Activated CD4-positive, alpha-beta T cell treated with anti-CD3 and anti-CD28 coated beads, Interleukin-10, Interleukin-2, amounts not matched to agents 100 ng/mL and 50 ng/mL, durations not matched to agents 16 hours and 8 hours (primary cell): ENCODE measurements around the gene SPOCK1.
"Not testable (repeated sequence)": the region's sequence is repeated elsewhere in the genome, so short reads cannot be mapped to it uniquely, and the experiment has no call there.

Source experiments
- DNase-seq: peaks from one replicate; pipeline ENCODE4 v3.0.0-alpha.2; 2020

SPOCK1 gene

DNA sequence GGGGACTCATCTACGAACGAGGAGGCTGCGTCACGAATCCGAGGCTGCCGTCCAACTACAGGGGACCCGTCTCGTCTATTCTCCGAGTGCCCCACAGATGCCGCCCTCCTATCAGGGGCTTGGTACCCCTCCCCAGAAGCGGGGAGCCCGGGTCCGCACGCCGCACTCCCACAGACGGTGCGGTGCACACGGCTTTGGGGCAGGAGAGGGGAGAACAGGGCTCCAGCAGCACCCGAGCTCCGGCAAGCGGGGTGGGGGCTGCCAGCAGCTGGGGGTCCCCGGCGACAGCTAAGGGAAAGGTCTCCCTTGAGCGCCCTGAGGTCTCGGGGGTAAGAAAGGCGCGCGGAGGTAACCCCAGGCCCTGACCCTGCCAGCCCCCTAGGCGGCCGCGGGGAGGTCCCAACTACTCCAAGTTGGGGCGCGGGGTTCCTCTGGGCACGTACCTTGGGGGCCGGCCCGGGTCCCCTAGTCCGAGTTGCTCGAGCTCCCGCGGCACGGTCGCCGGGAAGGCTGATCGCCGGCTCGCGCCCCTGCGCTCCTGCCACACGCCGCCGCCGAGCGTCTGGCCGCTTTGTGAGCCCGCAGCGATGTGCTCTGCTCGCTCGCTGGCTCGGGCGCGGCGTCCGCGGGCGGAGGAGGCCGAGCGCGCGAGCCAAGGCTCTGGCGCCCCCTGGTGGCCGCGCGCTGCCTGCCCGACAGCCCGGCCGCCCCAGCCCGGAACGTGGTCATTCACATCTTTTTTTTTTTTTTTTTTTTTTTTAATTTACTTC is at the start of gene SPOCK1:
TSS of gene SPOCK1 (minus strand) at position 591 of the 770 bp plus-strand sequence.
- DNase-seq: peak; percentile 66

DNA sequence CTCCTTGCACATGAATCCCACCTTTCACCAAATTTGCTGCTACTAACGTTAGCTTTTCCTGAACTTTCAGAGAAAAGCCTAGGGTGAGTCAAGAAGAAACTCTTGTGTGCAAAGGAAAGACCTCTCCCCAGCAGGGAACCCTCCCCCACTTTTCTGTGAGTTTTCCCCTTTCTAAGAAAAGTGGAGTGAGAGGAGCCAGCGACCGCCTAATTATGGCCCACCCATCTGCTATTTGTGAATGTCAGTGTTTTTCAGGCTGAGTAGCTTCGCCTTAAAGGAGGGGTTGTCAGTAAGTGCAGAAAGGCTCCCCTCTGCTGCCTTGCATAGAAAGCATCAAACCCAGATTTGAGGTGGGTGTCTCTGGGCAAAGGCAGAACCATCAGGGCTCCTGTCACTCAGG is 46.8 kb upstream of the SPOCK1 start:
- no peak for DNase-seq

DNA sequence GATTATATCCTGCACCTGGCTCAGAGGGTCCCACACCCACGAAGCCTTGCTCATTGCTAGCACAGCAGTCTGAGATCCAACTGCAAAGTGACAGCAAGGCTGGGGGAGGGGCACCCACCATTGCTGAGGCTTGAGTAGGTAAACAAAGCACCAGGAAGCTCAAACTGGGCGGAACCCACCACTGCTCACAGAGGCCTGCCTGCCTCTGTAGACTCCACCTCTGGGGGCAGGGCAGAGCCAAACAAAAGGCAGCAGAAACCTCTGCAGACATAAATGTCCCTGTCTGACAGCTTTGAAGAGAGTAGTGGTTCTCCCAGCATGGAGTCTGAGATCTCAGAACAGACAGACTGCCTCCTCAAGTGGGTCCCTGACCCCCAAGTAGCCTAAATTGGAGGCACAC is 36.3 kb upstream of the SPOCK1 start:
- DNase-seq: not testable (repeated sequence)

DNA sequence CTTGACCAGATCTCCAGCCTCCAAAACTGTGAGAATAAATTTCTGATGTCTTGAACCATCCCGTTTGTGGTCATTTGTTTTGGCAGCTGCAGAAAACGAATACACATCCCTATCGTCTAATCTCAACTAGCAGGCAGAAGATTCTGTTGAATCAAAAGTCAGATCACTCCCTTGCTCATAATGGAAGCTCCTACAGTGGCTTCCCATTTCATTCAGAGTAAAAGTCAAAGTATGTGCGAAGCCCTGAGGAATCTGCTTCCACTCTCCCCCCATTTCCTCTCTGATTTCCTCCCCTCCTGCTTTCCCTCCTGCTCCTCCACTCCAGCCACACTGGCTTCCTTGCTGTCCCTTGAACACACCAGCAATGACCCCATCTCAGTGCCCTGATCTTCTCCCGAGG is 34.8 kb upstream of the SPOCK1 start:
- no peak for DNase-seq

DNA sequence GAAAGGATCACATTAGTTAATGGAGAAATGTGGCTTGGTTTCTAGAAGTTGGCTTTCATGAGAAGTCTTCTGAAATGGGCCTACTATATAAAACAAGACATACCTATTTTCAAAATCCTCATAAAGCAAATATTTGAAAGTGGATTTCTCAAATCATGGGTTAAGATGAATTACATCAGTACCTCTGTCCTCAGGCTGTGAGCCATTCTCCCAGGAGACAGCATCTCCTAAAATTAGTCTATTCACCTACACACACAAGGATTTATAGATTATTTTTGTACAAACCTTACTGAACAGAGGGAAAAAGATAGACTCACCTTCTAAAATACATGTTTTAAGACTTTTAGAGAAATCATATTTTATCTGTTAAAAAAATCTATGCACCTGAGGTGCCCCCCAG is 32.1 kb upstream of the SPOCK1 start:
- DNase-seq: no peak

DNA sequence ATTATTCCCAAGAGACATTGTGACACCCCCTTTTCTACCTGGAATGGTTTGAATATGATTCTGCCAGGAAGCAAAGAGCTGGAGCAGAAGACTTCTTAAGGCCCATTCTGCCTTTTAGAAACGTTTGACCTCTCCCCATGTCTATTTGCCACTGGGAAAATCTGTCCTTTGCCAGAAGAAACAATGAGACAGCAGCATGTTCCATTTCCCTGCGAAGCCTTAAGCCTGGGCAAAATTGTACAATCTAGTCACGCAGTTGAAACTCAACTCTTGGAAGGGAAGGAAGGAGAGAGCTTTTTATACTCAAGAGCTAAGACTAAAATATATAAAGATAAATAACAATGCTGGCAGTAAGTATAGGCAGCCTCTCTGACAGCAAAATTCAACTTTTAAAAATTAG is 22.1 kb upstream of the SPOCK1 start:
- DNase-seq: no peak

DNA sequence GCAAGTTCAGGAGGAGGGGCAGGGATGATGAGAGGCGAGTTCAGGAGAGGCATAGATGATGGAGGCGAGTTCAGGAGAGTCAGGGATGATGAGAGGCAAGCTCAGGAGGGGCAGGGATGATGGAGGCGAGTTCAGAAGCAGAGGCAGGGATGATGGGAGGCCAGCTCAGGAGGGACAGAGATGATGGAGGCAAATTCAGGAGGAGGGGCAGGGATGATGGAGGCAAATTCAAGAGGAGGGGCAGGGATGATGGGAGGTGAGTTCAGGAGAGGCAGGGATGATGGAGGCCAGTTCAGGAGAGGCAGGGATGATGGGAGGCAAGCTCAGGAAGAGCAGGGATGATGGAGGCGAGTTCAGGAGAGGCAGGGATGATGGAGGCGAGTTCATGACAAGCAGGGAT is 17.8 kb upstream of the SPOCK1 start:
- no peak for DNase-seq

DNA sequence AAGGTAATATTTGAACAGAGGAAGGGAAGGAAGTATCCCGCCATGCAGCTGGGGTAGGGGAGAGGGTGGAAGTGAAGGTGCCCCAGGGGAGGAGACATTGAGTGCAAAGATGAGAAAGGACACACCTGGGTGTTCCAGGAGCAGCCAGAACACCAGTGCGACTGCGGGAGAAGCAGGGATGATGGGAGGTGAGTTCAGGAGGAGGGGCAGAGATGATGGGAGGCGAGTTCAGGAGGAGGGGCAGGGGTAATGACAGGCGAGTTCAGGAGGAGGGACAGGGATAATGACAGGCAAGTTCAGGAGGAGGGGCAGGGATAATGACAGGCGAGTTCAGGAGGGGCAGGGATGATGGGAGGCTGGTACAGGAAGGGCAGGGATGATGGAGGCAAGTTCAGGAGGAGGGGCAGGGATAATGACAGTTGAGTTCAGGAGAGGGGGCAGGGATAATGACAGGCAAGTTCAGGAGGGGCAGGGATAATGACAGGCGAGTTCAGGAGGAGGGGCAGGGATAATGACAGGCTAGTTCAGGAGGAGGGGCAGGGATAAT is 17.2 kb upstream of the SPOCK1 start:
- no peak for DNase-seq

DNA sequence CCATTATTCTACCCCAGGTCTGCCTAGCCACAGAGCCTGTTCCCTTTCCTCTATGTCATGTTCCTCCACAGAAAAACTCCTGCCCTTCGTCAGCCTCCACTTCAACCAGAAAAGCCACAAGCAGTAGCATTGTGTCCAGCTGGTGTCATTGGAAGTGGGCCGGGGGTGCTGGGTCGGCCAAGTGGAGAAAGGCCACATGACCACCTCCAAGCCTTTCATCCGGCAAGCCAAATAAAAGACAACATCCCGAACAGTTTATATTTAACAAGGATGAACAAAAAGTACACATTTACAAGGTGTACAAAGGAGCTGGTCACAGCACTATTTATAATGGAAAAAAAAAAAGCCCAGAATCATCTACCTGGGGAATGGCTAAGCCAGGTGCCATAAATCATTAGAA is 16.1 kb upstream of the SPOCK1 start:
- DNase-seq: no peak

DNA sequence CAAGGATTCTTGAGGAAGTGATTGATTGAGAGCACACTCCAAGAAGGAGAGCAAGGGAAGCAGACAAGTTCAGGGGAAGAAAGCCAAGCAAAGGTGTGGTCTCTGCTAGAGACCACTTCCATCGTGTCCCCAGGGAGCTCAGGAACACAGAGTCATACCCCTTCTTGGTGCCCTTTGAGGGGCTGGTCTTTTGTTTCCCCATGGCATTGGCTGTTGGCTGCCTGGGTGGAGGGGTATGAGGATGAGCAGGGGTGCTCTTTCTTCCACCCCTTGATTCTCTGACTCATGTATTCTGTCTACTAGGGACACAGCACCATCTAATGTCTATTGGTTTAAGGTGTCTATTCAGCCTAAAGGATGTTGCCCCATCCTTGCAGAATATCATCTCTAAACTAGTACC is 11.5 kb upstream of the SPOCK1 start:
- DNase-seq: no peak

DNA sequence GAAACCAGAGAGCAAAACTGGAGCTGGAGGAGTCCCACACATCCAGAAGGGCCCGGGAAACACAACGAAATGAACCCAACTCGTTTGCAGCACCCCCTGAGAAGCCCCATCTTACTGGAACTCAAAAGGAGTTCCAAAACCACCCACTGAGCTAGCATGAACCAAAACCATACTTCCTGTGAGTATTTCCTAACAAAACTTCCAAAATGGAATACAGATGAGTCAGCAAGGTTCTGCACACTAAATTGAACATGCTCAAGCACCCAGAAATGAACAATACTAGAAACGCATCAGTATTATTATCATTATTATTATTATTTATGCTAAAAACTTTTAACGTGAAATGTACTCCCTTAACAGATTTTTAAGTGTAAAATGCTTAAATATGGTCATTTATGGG is 8.0 kb upstream of the SPOCK1 start:
- no peak for DNase-seq

DNA sequence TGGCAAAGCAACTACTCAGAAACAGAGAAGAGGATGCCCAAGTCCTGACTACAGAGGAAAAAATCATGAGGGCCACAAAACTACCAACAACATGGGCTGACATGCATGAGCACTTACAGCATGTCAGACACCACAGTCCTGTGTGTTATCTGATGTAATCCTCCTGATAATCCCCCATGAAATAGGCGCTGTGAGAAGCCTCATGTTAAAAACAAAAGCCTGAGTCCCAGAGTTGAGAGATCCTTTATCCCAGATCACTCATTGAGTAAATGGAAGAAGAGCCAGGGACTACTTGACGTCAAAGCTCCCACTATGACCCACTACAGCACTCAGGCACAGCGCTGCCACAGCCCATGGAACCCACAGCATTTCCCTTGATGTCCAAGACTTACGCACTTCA is 7.2 kb upstream of the SPOCK1 start:
- DNase-seq: no peak

DNA sequence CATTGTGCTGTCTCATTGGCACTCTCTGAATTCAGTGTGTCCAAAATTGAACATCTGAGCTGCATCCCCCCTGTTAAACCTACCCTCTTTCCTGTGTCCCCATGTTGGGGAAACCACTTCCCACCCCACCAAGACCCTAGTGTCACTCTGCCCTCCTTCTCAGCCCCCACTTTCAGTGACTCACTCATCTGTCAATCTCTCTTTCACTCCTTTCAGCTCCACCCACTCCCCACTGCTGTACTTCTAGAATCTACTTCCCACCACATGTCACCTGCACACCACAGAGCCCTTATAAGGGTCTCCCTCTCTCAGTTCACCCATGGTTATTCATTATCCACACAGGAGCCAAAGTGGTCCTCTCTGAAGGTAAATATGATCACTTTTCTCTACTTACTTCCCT is 5.8 kb upstream of the SPOCK1 start:
- no peak for DNase-seq

DNA sequence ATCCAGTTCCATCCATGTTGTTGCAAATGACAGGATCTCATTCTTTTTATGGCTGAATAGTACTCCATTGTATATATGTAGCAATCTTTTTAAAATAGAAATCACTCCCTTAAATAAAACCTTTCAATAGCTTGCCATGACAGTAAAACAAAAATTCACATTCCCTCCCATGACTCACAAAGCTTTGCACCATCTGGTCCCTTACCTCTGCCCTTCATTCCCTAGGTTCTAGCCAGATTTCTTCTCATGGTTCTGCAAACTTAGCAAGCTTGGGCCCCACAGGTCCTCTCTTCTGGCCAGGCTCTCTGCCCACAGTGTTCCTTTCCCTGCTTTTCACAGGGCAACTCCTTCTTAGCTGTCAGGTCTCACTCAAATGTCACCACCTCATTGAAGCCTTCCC is 4.3 kb upstream of the SPOCK1 start:
- DNase-seq: no peak

DNA sequence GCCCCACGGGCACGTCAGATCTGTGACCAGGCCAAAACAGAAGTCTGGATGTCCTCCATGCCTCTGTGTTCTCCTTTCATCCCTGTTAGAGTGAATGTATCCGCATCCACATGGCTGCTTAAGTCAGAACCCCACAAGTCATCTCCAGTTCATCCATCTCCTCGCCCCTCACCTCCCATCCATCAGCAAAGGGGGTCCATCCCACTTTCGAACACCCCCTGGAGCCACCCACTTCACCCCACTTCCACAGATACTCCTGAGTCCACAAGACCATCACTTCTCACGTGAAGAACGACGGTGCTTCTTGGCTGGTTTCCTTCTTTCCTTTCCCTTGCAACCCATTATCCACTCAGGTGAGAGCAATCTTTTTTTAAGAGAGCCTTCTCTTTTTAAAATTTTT is 3.5 kb upstream of the SPOCK1 start:
- no peak for DNase-seq

DNA sequence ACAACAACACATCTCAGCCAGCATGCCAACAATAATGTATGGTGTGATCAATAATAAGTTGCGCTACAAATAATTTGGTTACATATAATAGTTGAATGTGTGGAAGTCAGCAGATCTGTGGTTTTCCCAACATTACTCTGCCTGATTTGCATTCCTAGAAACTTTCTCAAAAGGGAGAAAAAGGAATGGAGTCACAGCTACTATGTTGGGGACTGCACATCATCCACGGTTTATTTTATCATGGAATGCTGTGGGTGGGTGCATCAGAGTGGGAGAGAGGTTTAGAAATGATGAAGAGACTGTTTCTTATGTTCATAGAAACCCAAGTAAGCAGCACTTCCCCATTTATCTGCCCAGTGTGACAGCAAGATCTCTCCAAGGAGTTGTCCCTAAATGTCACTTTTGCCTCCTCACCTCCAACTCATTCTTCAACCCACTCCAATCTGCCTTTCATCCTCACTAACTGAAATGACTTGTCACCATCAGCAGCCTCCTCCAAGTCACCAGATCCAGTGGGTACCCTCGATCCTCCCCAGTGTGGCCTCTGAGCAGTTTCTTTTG is 2.8 kb upstream of the SPOCK1 start:
- DNase-seq: no peak

DNA sequence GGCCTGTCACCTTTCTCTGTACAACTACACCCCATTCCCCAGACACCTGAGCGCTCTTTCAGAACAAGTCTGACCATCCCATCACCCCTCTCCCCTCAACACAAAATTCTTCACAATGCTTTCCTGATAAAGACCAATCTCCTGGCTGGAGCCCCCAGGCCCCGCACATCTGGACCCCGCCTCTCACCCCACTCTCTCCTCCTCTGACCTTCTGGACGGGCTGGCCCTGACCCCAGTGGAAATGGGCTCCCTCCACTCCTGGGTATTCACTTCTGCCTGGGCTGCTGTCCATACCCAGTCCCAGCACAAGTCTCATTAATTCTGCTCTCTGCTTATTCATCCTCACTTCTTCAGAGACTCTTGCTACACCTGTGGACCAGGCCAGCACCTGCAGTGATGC is 2.1 kb upstream of the SPOCK1 start:
- DNase-seq: no peak

DNA sequence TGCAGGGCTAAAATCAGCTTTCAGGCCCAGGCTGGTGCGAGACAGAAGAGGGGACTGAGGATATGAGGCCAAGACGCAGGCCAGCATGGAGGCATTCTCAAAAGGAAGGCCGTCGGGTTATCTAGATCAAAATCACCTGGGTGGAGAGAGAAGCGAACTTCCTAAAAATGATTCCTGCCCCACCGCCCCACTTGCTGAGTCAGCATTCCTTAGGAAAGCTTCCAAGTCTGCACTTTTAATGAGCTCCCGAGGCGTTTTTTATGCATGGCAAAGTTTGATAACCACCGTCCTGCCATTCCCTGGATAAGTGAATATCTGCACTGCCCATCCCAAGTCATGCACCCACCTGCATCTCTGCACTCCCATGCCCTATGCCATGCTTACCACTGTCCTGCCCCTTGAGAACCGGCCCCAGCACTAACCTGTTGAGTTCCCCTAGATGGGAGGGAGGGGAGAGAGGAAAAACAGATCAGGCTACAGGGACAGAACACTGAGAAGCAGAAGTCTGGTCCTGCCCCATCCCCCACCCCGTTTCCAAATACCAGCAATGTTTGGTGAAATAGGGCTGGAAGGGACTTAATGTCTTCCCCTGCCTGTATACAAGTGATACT is 1.6 kb upstream of the SPOCK1 start:
- no peak for DNase-seq

DNA sequence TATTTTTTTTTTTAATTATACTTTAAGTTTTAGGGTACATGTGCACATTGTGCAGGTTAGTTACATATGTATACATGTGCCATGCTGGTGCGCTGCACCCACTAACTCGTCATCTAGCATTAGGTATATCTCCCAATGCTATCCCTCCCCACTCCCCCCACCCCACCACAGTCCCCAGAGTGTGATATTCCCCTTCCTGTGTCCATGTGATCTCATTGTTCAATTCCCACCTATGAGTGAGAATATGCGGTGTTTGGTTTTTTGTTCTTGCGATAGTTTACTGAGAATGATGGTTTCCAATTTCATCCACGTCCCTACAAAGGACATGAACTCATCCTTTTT is 351 bp upstream of the SPOCK1 start:
- not testable (repeated sequence) for DNase-seq

DNA sequence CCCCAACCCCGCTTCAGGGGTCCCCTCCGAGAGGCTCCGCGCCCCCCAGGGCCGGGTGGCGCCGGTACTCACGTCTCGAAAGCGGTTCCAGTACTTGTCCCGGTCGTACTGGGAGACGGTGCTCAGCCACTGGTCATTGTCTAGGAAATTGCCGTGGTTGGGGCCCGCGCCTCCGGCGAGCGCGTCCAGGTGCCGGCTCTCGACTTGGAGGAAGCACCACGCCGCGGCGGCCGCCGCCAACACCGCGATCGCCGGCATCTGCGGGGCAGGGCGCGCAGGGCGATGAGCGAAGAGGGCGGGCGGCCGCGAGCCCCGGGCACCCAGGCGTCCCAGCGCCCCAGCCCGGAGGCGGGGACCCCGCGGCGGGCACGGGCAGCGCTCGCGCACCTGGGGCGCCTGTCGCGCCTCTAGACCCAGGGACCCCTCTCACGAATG is 808 bp downstream of the SPOCK1 start:
- no peak for DNase-seq

DNA sequence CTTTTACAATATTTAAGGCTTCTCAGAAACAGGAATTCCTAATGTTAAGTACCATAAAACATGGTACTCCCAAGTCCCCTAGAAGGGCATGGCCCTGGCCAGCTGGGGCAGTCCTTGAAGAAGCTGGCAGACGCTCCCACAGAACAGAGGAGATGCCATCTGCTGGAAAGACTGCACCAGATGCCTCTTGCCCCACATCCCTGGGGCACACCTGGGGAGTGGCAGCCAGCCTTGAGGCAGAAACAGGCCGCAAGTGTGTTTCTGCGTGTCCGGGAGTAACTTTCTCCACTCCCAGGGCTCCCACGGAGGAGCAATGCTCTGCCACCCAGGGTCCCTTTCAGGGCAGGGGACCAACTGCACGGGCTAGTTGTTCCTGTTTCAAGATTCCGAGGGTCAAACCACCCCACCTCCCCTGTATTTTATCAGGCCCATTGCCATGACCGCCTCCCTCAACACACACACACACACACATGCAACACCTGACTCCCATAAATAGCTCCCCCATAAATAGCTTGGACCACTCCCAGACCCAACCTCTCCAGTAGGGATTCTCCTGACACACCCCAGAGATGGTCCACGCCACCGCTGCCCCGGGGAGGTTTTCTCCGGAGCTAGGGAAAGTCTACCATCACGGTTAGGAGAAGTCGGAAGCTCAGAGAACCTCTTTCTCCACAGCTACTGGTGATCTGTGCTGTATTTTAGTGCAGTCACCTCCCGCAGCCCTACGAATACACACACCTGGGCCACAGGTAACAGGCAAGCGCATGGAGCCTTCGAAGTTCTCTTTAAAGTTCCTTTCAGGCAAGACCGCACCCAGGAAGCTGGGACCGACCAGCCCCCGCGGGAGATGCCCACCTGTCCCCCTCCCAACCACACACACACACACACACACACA is 1.5 kb downstream of the SPOCK1 start:
- DNase-seq: no peak

DNA sequence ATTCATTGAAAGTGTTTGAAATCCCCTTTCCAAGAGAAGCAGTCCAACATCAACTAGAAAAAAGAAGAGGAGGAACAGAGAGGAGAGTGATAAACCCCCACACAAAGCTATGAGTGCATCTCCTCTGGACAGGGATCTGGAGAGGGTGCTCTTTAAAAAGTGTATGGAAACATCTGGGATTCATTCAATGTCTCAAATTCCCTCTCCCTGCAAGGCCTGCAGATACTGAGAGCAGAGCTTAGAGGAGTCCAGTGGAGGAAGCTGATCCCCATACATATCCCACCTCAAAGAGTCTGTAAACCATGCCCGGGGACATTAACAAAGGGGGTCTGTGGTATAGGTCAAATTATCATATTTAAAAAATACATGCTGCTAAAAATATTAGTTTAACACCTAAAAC is 2.2 kb downstream of the SPOCK1 start:
- no peak for DNase-seq

DNA sequence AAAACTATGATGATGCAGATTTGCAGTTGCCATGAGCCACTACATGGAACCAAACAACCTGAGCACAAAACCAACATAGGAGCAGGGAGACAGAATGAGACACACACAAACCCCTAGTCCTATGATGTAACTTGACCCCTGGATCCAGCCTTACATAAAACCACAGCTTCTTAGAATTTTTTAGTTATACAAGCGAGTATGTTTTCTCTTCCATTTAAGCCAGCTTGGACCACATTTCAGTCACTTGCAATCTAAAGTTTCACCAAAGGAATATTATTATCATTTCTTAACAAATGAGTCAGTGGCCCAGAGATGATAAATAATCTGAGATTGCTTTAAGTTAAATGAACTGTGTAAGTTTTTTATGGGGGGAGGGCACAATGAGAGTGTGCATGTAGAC is 6.8 kb downstream of the SPOCK1 start:
- no peak for DNase-seq
